B cell (primary cell): ENCODE measurements around the gene ARSD. TPM values are rescaled to one million over a fixed set of nuclear protein-coding genes. Genes with fewer than 3 reads are reported as not detected.

Source experiments
- ATAC-seq: fragments of 200-7000 bp; cut with Tn5 transposase; one replicate; pipeline ENCODE4 v1.10.0; 2021; ENCODE audit warnings: low read depth, mild to moderate bottlenecking, moderate number of reproducible peaks, moderate library complexity
- CTCF ChIA-PET: fragments of 350-600 bp; sonication (Branson Sonifier 250); formaldehyde crosslinking; loops from one replicate; lab custom pipeline; 2021; ENCODE audit warnings: antibody characterized with exemption, inconsistent platforms; lab: Charles Lee
- POLR2A ChIA-PET: fragments of 350-600 bp; sonication (Branson Sonifier 250); formaldehyde crosslinking; loops from one replicate; lab custom pipeline; 2021; ENCODE audit warnings: antibody characterized with exemption; lab: Charles Lee
- DNase-seq: peaks from one replicate; pipeline ENCODE4 v3.0.0; 2013
- H2AFZ ChIP-seq: 2 replicates; pipeline ENCODE4 v1.6.1; 2012; ENCODE audit warnings: mild to moderate bottlenecking, low read depth, low read length; ENCODE audit not compliant: insufficient read depth, poor library complexity, severe bottlenecking
- H3K27ac ChIP-seq, 2 donors: 1 replicate in 1 of 2; 2 replicates in 1 of 2; pipeline ENCODE4 v1.5.1; 2012 to 2013; ENCODE audit warnings: low read length in 2 of 2, mild to moderate bottlenecking in 2 of 2, moderate library complexity in 1 of 2
- H3K27me3 ChIP-seq, 4 experiments: fragments of 200-600 bp in 1 of 4; sonication (generic) in 1 of 4; replicated peaks in 1 of 4; 1 replicate in 2 of 4; 2 replicates in 2 of 4; pipeline versions ENCODE4 v1.6.1 to v1.7.0; 2013 to 2016; ENCODE audit warnings: low read length in 3 of 4, mild to moderate bottlenecking in 2 of 4, mixed read lengths in 1 of 4, moderate library complexity in 1 of 4; ENCODE audit not compliant: insufficient read depth in 4 of 4, control insufficient read depth in 3 of 4; ENCODE audit errors: control extremely low read depth in 1 of 4
- H3K36me3 ChIP-seq, 2 experiments: replicated peaks in 1 of 2; 1 replicate in 1 of 2; 2 replicates in 1 of 2; pipeline versions ENCODE4 v1.6.1 to v1.7.1; 2013; ENCODE audit warnings: low read length in 1 of 2; ENCODE audit not compliant: insufficient read depth in 2 of 2, control insufficient read depth in 1 of 2; ENCODE audit errors: control extremely low read depth in 1 of 2, extremely low read depth in 1 of 2
- H3K4me1 ChIP-seq, 2 donors: fragments of 200-600 bp in 1 of 2; sonication (generic) in 1 of 2; 1 replicate in 1 of 2; 2 replicates in 1 of 2; pipeline versions ENCODE4 v1.5.1 to v1.6.1; 2013 to 2017; ENCODE audit warnings: low read length in 2 of 2; ENCODE audit not compliant: control insufficient read depth in 2 of 2, insufficient read depth in 2 of 2
- H3K4me2 ChIP-seq: replicated peaks from 2 replicates; pipeline ENCODE3; 2012; ENCODE audit warnings: mild to moderate bottlenecking, low read depth, low read length; ENCODE audit not compliant: poor library complexity, severe bottlenecking
- H3K4me3 ChIP-seq, 5 experiments: fragments of 200-600 bp in 1 of 5; sonication (generic) in 1 of 5; 1 replicate in 3 of 5; 2 replicates in 2 of 5; pipeline versions ENCODE4 v1.5.1 to v1.7.0; 2011 to 2016; ENCODE audit warnings: low read length in 4 of 5, mild to moderate bottlenecking in 4 of 5, low read depth in 2 of 5, control low read depth in 1 of 5, moderate library complexity in 1 of 5; ENCODE audit not compliant: insufficient read depth in 1 of 5; ENCODE audit errors: control extremely low read depth in 1 of 5, extremely low read depth in 1 of 5
- H3K79me2 ChIP-seq: fragments of 200-600 bp; sonication (generic); one replicate; pipeline ENCODE4 v1.6.0; 2016; ENCODE audit warnings: low read length; ENCODE audit not compliant: control insufficient read depth, insufficient read depth
- H3K9ac ChIP-seq: fragments of 200-600 bp; sonication (generic); 2 replicates; pipeline ENCODE4 v1.6.1; 2017; ENCODE audit warnings: mild to moderate bottlenecking, low read length, moderate library complexity
- H3K9me3 ChIP-seq, 3 donors: one replicate each; pipeline versions ENCODE4 v1.6.1 to v1.7.1; 2013; ENCODE audit warnings: low read length in 2 of 3; ENCODE audit not compliant: control insufficient read depth in 2 of 3, insufficient read depth in 1 of 3; ENCODE audit errors: control extremely low read depth in 1 of 3
- H4K20me1 ChIP-seq: 2 replicates; pipeline ENCODE4 v1.6.0; 2012; ENCODE audit warnings: mild to moderate bottlenecking, low read length; ENCODE audit not compliant: insufficient read depth, control insufficient read depth, poor library complexity, severe bottlenecking
- H3K27ac Mint-ChIP-seq: one replicate; pipeline ENCODE4 v1.8.0; 2021; ENCODE audit warnings: mixed read lengths
- H3K27me3 Mint-ChIP-seq: one replicate; pipeline ENCODE4 v1.8.0; 2021; ENCODE audit warnings: mixed read lengths
- H3K4me1 Mint-ChIP-seq: one replicate; pipeline ENCODE4 v1.8.0; 2021; ENCODE audit warnings: mixed read lengths
- H3K4me3 Mint-ChIP-seq: one replicate; pipeline ENCODE4 v1.8.0; 2021; ENCODE audit warnings: mixed read lengths
- H3K9me3 Mint-ChIP-seq: one replicate; pipeline ENCODE4 v1.8.0; 2022; ENCODE audit warnings: mixed read lengths; ENCODE audit not compliant: insufficient read depth
- EZH2 ChIP-seq: IDR thresholded peaks from 2 replicates; pipeline ENCODE4 v1.6.1; 2012; ENCODE audit warnings: borderline replicate concordance, low read depth, mild to moderate bottlenecking, moderate library complexity, low read length; ENCODE audit not compliant: insufficient read depth, poor library complexity, severe bottlenecking
- WGBS: methylation state at CpG from one replicate; pipeline ENCODE4 v1.1.5; 2013; ENCODE audit warnings: missing lambda C conversion rate; ENCODE audit not compliant: insufficient coverage; 5-methylcytosine and 5-hydroxymethylcytosine counted together
- intact Hi-C: fragments of 100-400 bp; cut with micrococcal nuclease; formaldehyde crosslinking; loops from one replicate; pipeline ENCODE4 v1.10.0; 2022
- polyA plus RNA-seq: library from polyadenylated mRNA; depleted of rRNA; stranded (reverse); fragments of >200 nt; gene quantifications from 2 replicates; pipeline ENCODE4 v1.2.3, GENCODE V29; 2012
- total RNA-seq, 2 donors: library from RNA; stranded (reverse); fragments of 120-200 nt in 1 of 2; gene quantifications; 1 replicate in 1 of 2; 2 replicates in 1 of 2; pipeline versions ENCODE4 v1.2.3 to v1.2.4, GENCODE V29; 2013 to 2022
- TF ChIP-seq, protein P1 (sequence below): fragments of 200-600 bp; IDR thresholded peaks from one replicate; pipeline ENCODE4 v1.8.0; 2022; ENCODE audit warnings: antibody characterized with exemption, mild to moderate bottlenecking

ARSD gene
- total and polyA plus RNA-seq, 2 donors (not counting 1 experiment from before 2014, with no cell fraction given) = 2.7 to 13.3 TPM

DNA sequence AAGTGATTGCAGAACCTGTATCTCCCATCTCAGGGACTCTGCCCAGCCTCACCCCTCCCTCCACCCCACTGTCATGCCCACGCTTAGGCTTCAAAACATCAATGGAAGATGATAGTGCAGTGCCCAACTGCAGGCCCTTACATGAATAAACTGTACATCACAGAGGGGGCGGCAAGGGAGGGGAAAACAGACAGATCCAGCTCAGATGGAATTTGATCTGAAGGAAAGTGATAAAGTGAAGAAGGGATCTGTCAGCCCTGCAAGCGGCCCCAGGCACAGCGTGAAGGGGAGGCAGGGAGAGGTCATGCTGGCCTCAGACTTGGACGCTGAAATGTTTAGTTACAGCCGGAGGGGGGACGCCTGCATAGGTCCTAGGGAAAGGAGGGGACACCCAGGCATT, 61.9 kb downstream of the ARSD start:
- Histone ChIP-seq H3K9me3 (peaks cover 0 to 4% (median 0%) of the 10 kb centered on the region in 3 donors), H3K4me2 (no peak overlapping the region), H3K27me3 (no peaks in the 10 kb centered on the region), H3K27ac (no peak overlapping the region), H3K9ac (no peak overlapping the region), H3K79me2 (no peaks in the 10 kb centered on the region), H3K36me3 (no peaks in the 10 kb centered on the region), H3K4me1 (no peaks in the 10 kb centered on the region), H3K4me3 (no peak overlapping the region), H4K20me1 (no peaks in the 10 kb centered on the region), H2AFZ (no peak overlapping the region)
- intact Hi-C loops = no loop called here
- Mint-ChIP-seq H3K9me3 (no peaks in the 10 kb centered on the region), H3K4me1 (no peaks in the 10 kb centered on the region), H3K4me3 (no peak overlapping the region), H3K27me3 (peaks cover 3% of the 10 kb centered on the region), H3K27ac (no peak overlapping the region)
- no peak for ATAC-seq
- TF ChIP-seq, protein P1, sequence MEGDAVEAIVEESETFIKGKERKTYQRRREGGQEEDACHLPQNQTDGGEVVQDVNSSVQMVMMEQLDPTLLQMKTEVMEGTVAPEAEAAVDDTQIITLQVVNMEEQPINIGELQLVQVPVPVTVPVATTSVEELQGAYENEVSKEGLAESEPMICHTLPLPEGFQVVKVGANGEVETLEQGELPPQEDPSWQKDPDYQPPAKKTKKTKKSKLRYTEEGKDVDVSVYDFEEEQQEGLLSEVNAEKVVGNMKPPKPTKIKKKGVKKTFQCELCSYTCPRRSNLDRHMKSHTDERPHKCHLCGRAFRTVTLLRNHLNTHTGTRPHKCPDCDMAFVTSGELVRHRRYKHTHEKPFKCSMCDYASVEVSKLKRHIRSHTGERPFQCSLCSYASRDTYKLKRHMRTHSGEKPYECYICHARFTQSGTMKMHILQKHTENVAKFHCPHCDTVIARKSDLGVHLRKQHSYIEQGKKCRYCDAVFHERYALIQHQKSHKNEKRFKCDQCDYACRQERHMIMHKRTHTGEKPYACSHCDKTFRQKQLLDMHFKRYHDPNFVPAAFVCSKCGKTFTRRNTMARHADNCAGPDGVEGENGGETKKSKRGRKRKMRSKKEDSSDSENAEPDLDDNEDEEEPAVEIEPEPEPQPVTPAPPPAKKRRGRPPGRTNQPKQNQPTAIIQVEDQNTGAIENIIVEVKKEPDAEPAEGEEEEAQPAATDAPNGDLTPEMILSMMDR = no peak
- no peak for TF ChIP-seq EZH2
- ChIA-PET POLR2A (no interaction called here), CTCF (no interaction called here)
- WGBS = 96% methylated on average over 3 of the region's 7 CpGs
- no peak for DNase-seq

DNA sequence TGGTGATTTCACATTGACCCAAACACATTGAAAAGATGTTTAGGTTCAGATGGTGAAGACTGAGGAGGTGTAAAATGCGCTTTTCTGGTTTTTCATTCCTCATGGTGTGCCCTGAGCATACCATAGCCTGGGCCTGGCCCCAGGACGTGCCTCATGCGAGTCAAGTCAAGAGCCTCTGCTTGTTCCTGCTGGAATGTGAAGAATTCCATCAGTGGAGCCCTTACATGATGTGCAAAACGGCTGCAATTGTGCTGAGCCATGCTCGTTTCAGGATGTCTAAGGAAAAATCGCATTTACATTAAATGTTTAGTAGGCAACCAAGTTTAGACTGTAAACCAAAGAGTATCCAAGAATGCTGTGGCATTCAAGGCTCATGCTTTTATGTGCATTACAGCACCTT, 65.5 kb downstream of the ARSD start:
- Histone ChIP-seq H3K9me3 (no peaks in the 10 kb centered on the region), H4K20me1 (no peaks in the 10 kb centered on the region), H3K27me3 (no peaks in the 10 kb centered on the region), H2AFZ (no peak overlapping the region), H3K4me2 (no peak overlapping the region), H3K36me3 (no peaks in the 10 kb centered on the region), H3K79me2 (no peaks in the 10 kb centered on the region), H3K4me1 (no peaks in the 10 kb centered on the region), H3K27ac (no peak overlapping the region), H3K4me3 (no peak overlapping the region), H3K9ac (no peak overlapping the region)
- CTCF ChIA-PET = no interaction called here
- DNase-seq (no peak), ATAC-seq (no peak)
- Mint-ChIP-seq H3K4me1 (no peaks in the 10 kb centered on the region), H3K27ac (no peak overlapping the region), H3K27me3 (peaks cover 3% of the 10 kb centered on the region), H3K4me3 (no peak overlapping the region), H3K9me3 (no peaks in the 10 kb centered on the region)
- 86% methylated on average over 4 of the region's 6 CpGs for WGBS
- TF ChIP-seq EZH2 = no peak
- TF ChIP-seq, protein P1 = no peak
- POLR2A ChIA-PET = no interaction called here
- intact Hi-C loops = no loop called here
